Measurements from ENCODE around the gene APBA1.
"Not testable (repeated sequence)": the region's sequence is repeated elsewhere in the genome, so short reads cannot be mapped to it uniquely, and the experiment has no call there.

APBA1 gene

GRCh38 chr9:69603656-69604055 is 68.5 kb downstream of the APBA1 start:
- DNase-seq, result no peak

GRCh38 chr9:69602773-69603172 is 69.4 kb downstream of the APBA1 start:
- DNase-seq, result no peak

DNA sequence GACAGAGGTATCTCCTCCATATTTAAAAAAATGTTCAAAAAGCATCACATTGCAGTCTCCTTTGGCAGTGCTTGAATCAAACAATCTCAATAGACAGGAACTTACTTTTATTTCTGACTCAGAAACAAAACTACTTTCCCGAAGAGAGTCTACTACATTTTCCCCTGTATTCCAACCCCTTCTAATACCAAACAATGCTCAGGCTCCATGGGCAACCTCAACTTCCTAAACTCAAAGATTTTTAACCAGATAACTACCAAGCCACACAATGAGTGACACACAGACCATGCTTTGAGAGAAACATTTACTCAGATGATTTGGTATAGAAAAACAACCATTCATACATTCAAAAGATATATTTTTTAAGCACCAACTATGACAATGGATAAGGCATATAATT is 70.5 kb downstream of the APBA1 start:
- DNase-seq, result no peak

DNA sequence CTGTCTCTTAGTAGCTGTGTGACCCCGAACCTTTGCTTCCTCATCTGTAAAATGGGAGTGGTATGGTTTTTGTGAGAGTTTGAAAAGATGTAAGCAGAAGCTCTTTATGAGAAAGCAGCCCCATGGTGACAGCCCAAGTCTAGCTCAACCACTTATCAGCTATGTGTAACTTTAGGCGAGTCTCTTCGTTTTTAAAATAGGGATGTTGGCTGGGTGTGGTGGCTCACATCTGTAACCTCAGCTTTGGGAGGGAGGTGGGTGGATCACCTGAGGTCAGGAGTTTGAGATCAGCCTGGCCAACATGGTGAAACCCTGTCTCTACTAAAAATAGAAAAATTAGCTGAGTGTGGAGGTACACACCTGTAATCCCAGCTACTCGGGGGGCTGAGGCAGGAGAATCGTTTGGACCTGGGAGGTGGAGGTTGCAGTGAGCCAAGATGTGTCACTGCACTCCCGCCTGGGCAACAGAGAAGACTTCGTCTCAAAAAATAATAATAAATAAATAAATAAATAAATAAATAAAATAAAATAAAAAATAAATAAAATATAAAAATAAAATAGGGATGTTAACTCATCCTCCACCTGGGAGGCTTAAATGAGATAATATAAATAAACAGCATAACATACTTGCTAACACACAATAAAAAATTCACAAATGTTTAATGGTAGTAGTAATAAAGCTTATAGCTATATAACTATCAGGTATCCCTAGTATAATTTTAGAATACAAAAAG is 71.7 kb downstream of the APBA1 start:
- no peak for DNase-seq

DNA sequence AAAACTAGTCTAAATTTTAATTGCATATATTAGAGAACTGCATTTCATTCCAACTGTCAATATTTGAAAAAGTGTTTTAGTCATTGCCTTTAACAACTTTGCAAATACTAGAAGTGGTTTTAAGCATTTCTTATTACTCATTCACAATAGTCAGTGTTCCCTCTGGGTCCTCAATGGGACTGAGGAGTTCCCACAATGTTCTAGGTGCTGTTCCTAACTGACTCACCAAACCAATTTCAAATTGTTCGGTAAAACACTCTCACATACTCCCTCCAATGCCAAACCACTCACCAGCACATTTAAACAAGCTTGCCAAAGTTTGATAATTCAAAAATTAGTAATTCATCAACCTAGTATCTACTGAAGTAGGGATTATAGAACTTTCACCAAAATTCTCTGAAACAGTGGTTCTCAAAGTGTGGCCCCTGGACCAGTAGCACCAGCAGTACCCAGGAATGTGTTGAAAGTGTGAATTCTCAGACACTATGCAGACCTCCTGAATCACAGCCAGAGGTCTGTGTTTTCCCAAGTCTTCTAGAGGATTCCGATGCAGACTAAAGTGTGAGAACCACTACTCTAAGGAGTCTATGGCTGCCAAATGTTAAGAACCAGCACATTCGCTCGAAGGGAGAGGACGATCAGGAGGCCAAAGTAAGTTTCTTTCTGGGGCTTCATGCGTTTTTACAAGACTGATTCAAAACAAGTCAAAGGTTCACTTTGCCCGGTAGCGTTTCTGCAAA is 72.8 kb downstream of the APBA1 start:
- DNase-seq, result no peak

GRCh38 chr9:69596906-69597305 is 75.3 kb downstream of the APBA1 start:
- not testable (repeated sequence) for DNase-seq

DNA sequence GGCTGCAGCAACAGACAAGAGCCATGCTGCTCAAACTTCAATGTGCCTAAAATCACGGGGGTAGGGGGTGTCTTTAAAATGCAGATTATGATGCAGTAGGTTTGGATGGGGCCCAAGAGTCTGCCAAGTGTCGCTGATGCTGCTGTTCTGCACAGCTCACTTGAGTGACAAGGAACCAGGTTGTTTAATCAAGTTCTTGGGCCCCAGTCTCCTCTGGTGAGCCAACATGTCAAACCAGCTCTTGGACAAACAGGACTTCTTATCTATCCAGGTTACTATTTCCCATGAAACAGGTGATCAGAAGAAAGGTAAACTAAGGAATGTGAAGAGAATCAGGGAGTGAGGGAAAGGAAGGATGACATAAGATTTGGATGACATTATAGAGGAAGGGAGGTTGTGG is 78.0 kb downstream of the APBA1 start:
- no peak for DNase-seq

- DNase-seq, result no peak
Measured at GRCh38 chr9:69593756-69594155, 78.4 kb downstream of the APBA1 start.

DNA sequence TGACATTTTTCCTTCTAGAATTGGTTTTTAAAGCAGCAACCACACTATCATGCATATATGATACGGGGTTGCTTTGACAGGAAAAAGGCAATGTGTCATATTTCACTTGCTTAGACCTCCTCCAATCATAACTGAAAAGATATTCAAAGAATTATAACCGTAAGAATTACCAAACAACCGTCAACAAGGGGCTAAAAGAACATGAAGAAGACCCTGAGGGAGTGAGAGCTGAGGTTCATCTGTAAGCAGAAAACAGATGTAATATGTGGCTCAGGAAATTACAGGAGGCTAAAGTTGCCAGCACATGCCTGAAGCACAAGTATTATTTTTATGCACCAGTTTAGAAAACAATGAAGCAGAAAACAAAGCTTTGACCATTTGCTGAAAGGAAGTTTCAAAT is 78.9 kb downstream of the APBA1 start:
- no peak for DNase-seq

- DNase-seq, result no peak
Measured at GRCh38 chr9:69590266-69590665, 81.9 kb downstream of the APBA1 start.

GRCh38 chr9:69589156-69589555 is 83.0 kb downstream of the APBA1 start:
- no peak for DNase-seq

DNA sequence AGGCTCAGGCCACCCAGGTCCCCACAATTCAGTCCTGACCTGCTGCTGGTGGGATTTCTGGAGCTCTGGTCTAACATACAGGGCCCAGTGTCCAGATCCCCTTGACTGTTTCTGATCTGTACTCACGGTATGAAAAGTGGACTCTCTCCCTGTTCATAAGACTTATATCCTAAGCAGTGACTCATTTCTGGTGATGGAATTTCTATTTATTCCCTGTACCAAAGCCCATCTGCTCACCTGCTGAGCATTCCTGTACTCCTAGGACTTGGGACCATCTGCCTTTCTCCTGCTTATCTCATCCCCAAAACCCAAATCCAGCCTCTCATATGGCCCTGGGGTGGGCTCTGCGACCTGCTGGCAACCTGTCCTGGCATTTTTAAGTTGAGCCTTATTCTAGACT is 86.6 kb downstream of the APBA1 start:
- DNase-seq, result no peak

- no peak for DNase-seq
Measured at GRCh38 chr9:69584759-69585158, 87.4 kb downstream of the APBA1 start.

GRCh38 chr9:69583645-69584234 is 88.4 kb downstream of the APBA1 start:
- no peak for DNase-seq

GRCh38 chr9:69582544-69583297 is 89.5 kb downstream of the APBA1 start:
- DNase-seq, result no peak

DNA sequence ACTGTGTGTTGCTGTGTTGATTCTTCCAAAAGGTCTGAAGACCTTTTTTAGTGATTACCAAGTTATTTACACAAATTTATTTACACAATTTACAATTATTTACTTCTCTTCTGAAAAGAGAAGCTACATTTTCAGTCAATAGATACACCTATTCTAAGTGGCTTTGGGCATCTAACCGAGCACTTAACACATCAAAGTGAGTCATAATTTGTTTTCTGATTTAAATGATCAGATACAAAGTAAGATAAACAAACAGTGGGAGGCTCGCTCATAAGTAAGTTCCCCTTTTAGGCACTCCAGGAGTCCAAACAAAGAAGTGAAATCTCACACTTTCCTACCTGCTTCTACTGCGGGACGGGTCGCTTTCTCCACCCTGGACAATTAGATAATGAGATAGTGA is 90.2 kb downstream of the APBA1 start:
- DNase-seq, result no peak

GRCh38 chr9:69580582-69581214 is 91.5 kb downstream of the APBA1 start:
- DNase-seq, result no peak

- no peak for DNase-seq
Measured at GRCh38 chr9:69579760-69580581, 92.2 kb downstream of the APBA1 start.

- no peak for DNase-seq
Measured at GRCh38 chr9:69579032-69579758, 93.0 kb downstream of the APBA1 start.

- DNase-seq, result no peak
Measured at GRCh38 chr9:69578026-69578425, 94.1 kb downstream of the APBA1 start.

DNA sequence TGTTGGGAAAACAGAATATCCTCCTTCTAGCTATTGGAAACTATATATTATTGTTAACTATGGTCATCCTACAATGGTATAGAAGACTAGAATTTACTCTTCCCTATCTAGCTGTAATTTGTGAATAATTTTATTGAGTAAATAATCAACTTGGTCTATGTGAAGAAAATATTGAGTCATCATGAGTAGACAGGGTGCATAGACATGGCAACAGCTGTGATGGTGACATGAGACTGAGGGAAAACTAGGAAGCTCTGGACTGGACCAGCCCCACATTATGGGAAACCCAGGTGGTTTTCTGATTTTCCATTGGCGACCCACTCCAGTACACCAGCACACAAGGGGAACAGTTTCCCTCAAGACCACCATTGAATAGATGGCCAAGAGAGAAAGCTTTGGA is 95.0 kb downstream of the APBA1 start:
- DNase-seq, result no peak
